Stimulated activated CD8-positive, alpha-beta memory T cell treated with anti-CD3 and anti-CD28 coated beads, Interleukin-7, amount 100 ng/mL, for 1 hour (primary cell): ENCODE measurements around the gene LRMDA.
"Not testable (repeated sequence)": the region's sequence is repeated elsewhere in the genome, so short reads cannot be mapped to it uniquely, and the experiment has no call there.

Source experiments
- DNase-seq, 2 donors: peaks; one replicate each; pipeline ENCODE4 v3.0.0-alpha.2; 2020; ENCODE audit warnings: low read depth in 2 of 2

Gene LRMDA

GRCh38 chr10:75582102-75582501 is 150.7 kb downstream of the LRMDA start:
- DNase-seq: no peak

- no peak for DNase-seq
Measured at GRCh38 chr10:75585294-75585693, 153.9 kb downstream of the LRMDA start.

- DNase-seq: no peak
Measured at GRCh38 chr10:75586814-75587213, 155.4 kb downstream of the LRMDA start.

GRCh38 chr10:75588031-75588430 is 156.6 kb downstream of the LRMDA start:
- no peak for DNase-seq

- no peak for DNase-seq
Measured at GRCh38 chr10:75589895-75590654, 158.7 kb downstream of the LRMDA start.

- DNase-seq: no peak
Measured at GRCh38 chr10:75592151-75592787, 160.8 kb downstream of the LRMDA start.

GRCh38 chr10:75592791-75593643 is 161.6 kb downstream of the LRMDA start:
- DNase-seq: no peak

- DNase-seq: no peak
Measured at GRCh38 chr10:75593692-75594556, 162.5 kb downstream of the LRMDA start.

- DNase-seq: no peak
Measured at GRCh38 chr10:75596930-75597620, 165.7 kb downstream of the LRMDA start.

GRCh38 chr10:75597773-75598440 is 166.5 kb downstream of the LRMDA start:
- no peak for DNase-seq

- no peak for DNase-seq
Measured at GRCh38 chr10:75598998-75599397, 167.6 kb downstream of the LRMDA start.

- no peak for DNase-seq
Measured at GRCh38 chr10:75599875-75600648, 168.6 kb downstream of the LRMDA start.

- DNase-seq: no peak
Measured at GRCh38 chr10:75600833-75601232, 169.4 kb downstream of the LRMDA start.

GRCh38 chr10:75602341-75602740 is 170.9 kb downstream of the LRMDA start:
- DNase-seq: no peak

- DNase-seq: no peak
Measured at GRCh38 chr10:75605096-75605495, 173.7 kb downstream of the LRMDA start.

- not testable (repeated sequence) for DNase-seq
Measured at GRCh38 chr10:75605795-75606194, 174.4 kb downstream of the LRMDA start.

GRCh38 chr10:75606203-75606779 is 174.9 kb downstream of the LRMDA start:
- DNase-seq: no peak

GRCh38 chr10:75607576-75607975 is 176.2 kb downstream of the LRMDA start:
- no peak for DNase-seq

GRCh38 chr10:75610183-75610582 is 178.8 kb downstream of the LRMDA start:
- no peak for DNase-seq
